Transverse colon (tissue), 4 donors: ENCODE measurements around the gene NTF3. TPM values are rescaled to one million over a fixed set of nuclear protein-coding genes. Genes with fewer than 3 reads are reported as not detected.

ENCODE experiments used
- DNase-seq: peaks from one replicate; pipeline ENCODE4 v3.0.0-alpha.2; 2019
- H3K27ac ChIP-seq, 4 donors: fragments of 200-600 bp; sonication (generic); 2 replicates each; pipeline ENCODE4 v1.5.1; 2016 to 2018; ENCODE audit warnings: inconsistent platforms in 4 of 4
- H3K27me3 ChIP-seq: fragments of 200-600 bp; sonication (generic); 2 replicates; pipeline ENCODE4 v1.5.1; 2017; ENCODE audit warnings: inconsistent platforms
- H3K36me3 ChIP-seq, 4 donors: fragments of 200-600 bp; sonication (generic); 2 replicates each; pipeline ENCODE4 v1.5.1; 2017 to 2019; ENCODE audit warnings: inconsistent platforms in 4 of 4
- H3K4me1 ChIP-seq, 4 donors: fragments of 200-600 bp; sonication (generic); 2 replicates each; pipeline ENCODE4 v1.5.1; 2017 to 2020; ENCODE audit warnings: inconsistent platforms in 4 of 4
- H3K4me3 ChIP-seq, 4 donors: fragments of 200-600 bp; sonication (generic); 1 replicate in 1 of 4; 2 replicates in 3 of 4; pipeline versions ENCODE4 v1.5.1 to v1.6.1; 2017 to 2019; ENCODE audit warnings: inconsistent platforms in 4 of 4
- H3K9me3 ChIP-seq, 2 donors: fragments of 200-600 bp; sonication (generic); 2 replicates each; pipeline ENCODE4 v1.5.1; 2017 to 2019; ENCODE audit warnings: inconsistent platforms in 2 of 2
- CTCF ChIP-seq, 5 experiments: fragments of 200-600 bp in 3 of 5; fragments of 450-650 bp in 2 of 5; sonication (generic) in 3 of 5; IDR thresholded peaks; 1 replicate in 2 of 5; 2 replicates in 3 of 5; pipeline ENCODE4 v1.5.1; 2016 to 2017; ENCODE audit warnings: antibody characterized with exemption in 5 of 5, inconsistent platforms in 3 of 5, mild to moderate bottlenecking in 2 of 5, moderate library complexity in 1 of 5
- EP300 ChIP-seq: sonication (generic); formaldehyde crosslinking; IDR thresholded peaks from one replicate; pipeline ENCODE4 v1.6.1; 2017; ENCODE audit warnings: antibody characterized with exemption, low read depth
- POLR2A ChIP-seq: fragments of 450-650 bp; IDR thresholded peaks from one replicate; pipeline ENCODE4 v1.6.1; 2016; ENCODE audit warnings: antibody characterized with exemption, mild to moderate bottlenecking, moderate library complexity
- POLR2AphosphoS5 ChIP-seq, 3 donors: sonication (generic); formaldehyde crosslinking; IDR thresholded peaks; one replicate each; pipeline ENCODE4 v1.6.1; 2016; ENCODE audit warnings: antibody characterized with exemption in 3 of 3
- WGBS, 2 donors: methylation state at CpG; one replicate each; pipeline ENCODE4 v1.1.5; 2018; ENCODE audit warnings: low coverage in 1 of 2; 5-methylcytosine and 5-hydroxymethylcytosine counted together
- in situ Hi-C, 4 donors: fragments of 200-750 bp; cut with MboI; loops; one replicate each; pipeline versions ENCODE4 v1.15.0 to v1.15.1; 2017; ENCODE audit warnings: low sequenced_read_pairs in 3 of 4, low pct_ligation_motif_present in 1 of 4, low pct_unique_long_range_greater_than_20kb in 1 of 4
- intact Hi-C: fragments of 100-400 bp; cut with DNase I; formaldehyde crosslinking; loops from one replicate; pipeline ENCODE4 v1.15.1; 2023; ENCODE audit warnings: low total_unique reads
- total RNA-seq, 4 donors: library from RNA; depleted of rRNA; stranded (reverse); fragments of >200 nt; gene quantifications; one replicate each; pipeline ENCODE4 v1.1.0, GENCODE V29; 2016

NTF3 gene
- total RNA-seq, 4 donors from 2014 or later, result 0.68 TPM; not detected in 3

- no peak overlapping the region for H3K4me3 ChIP-seq
- no peaks in the 10 kb centered on the region for H3K9me3 ChIP-seq
- WGBS, 2 donors, result 62% methylated on average over 6 of the region's 6 CpGs; no CpG with 5 or more reads in 1 of the 2 donors
- H3K27ac ChIP-seq, result no peak overlapping the region
- DNase-seq, result no peak
- no peak for TF ChIP-seq POLR2AphosphoS5 (IDR thresholded peaks at IDR 0.05)
- no peak for TF ChIP-seq EP300
- no peak for TF ChIP-seq POLR2A
- no peak for TF ChIP-seq CTCF (IDR thresholded peaks at IDR 0.05)
- H3K27me3 ChIP-seq, result no peaks in the 10 kb centered on the region
- no peaks in the 10 kb centered on the region for H3K36me3 ChIP-seq
- in situ Hi-C loops (no loop called here), intact Hi-C loops (no loop called here)
- peaks cover 0 to 22% (median 12%) of the 10 kb centered on the region in 4 donors for H3K4me1 ChIP-seq
Observed at GRCh38 chr12:5506821-5507231, 74.9 kb downstream of the NTF3 start.

- no peaks in the 10 kb centered on the region for H3K36me3 ChIP-seq
- intact Hi-C loops, result no loop called here
Observed at GRCh38 chr12:5507401-5507935, 75.6 kb downstream of the NTF3 start.

GRCh38 chr12:5507944-5508343 is 76.0 kb downstream of the NTF3 start:
- H3K27ac ChIP-seq, result no peak overlapping the region
- in situ Hi-C loops (no loop called here), intact Hi-C loops (no loop called here)
- no peaks in the 10 kb centered on the region for H3K36me3 ChIP-seq
- H3K9me3 ChIP-seq, result no peaks in the 10 kb centered on the region
- no peak for TF ChIP-seq POLR2AphosphoS5 (IDR thresholded peaks at IDR 0.05)
- no peak for TF ChIP-seq EP300
- TF ChIP-seq CTCF (IDR thresholded peaks at IDR 0.05), result no peak
- TF ChIP-seq POLR2A, result no peak
- WGBS, 2 donors, result 88% methylated on average over 5 of the region's 5 CpGs; no CpG with 5 or more reads in 1 of the 2 donors
- DNase-seq, result no peak
- H3K4me3 ChIP-seq, result no peak overlapping the region
- no peaks in the 10 kb centered on the region for H3K27me3 ChIP-seq
- H3K4me1 ChIP-seq, result peaks cover 0 to 23% (median 13%) of the 10 kb centered on the region in 4 donors

More at GRCh38 chr12:5507401-5507935, 75.6 kb downstream of the NTF3 start:
- Histone ChIP-seq H3K27ac (no peak overlapping the region), H3K27me3 (no peaks in the 10 kb centered on the region), H3K9me3 (no peaks in the 10 kb centered on the region), H3K4me1 (peaks cover 0 to 25% (median 13%) of the 10 kb centered on the region in 4 donors), H3K4me3 (no peak overlapping the region)
- TF ChIP-seq EP300 (no peak), POLR2A (no peak), CTCF (IDR thresholded peaks at IDR 0.05) (no peak), POLR2AphosphoS5 (IDR thresholded peaks at IDR 0.05) (no peak)
- WGBS, 2 donors, result 88 to 89% methylated on average over 5 to 8 of the region's 8 CpGs
- in situ Hi-C loops, result no loop called here
- DNase-seq, result no peak

GRCh38 chr12:5509102-5509501 is 77.2 kb downstream of the NTF3 start:
- in situ Hi-C loops, result no loop called here
- no peaks in the 10 kb centered on the region for H3K27me3 ChIP-seq
- no peak for TF ChIP-seq EP300
- no peak for TF ChIP-seq POLR2AphosphoS5 (IDR thresholded peaks at IDR 0.05)
- TF ChIP-seq POLR2A, result no peak
- TF ChIP-seq CTCF (IDR thresholded peaks at IDR 0.05), result no peak
- no peaks in the 10 kb centered on the region for H3K9me3 ChIP-seq
- DNase-seq, result no peak
- intact Hi-C loops, result no loop called here
- peaks cover 0 to 14% (median 8%) of the 10 kb centered on the region in 4 donors for H3K4me1 ChIP-seq
- H3K4me3 ChIP-seq, result no peak overlapping the region
- H3K27ac ChIP-seq, result no peak overlapping the region
- H3K36me3 ChIP-seq, result no peaks in the 10 kb centered on the region
- 94 to 97% methylated on average over 4 of the region's 4 CpGs for WGBS, 2 donors
